HG02798 (cell line): ENCODE measurements around the gene CCNK.

Experiments
- ATAC-seq: cut with Tn5 transposase; IDR thresholded peaks from one replicate; pipeline ENCODE4 v1.9.1; 2021; ENCODE audit warnings: mild to moderate bottlenecking; ENCODE audit not compliant: unreplicated experiment, poor library complexity

The CCNK gene

GRCh38 chr14:99503848-99504453 lies 22.7 kb downstream of the CCNK start:
- ATAC-seq = no peak

- no peak for ATAC-seq
Measured at GRCh38 chr14:99505089-99505488, 23.9 kb downstream of the CCNK start.

- no peak for ATAC-seq
Measured at GRCh38 chr14:99506276-99506675, 25.1 kb downstream of the CCNK start.

GRCh38 chr14:99507860-99508640 lies 26.8 kb downstream of the CCNK start:
- no peak for ATAC-seq

GRCh38 chr14:99508896-99509629 lies 27.9 kb downstream of the CCNK start:
- ATAC-seq = no peak

- ATAC-seq = no peak
Measured at GRCh38 chr14:99509871-99510555, 28.8 kb downstream of the CCNK start.

- ATAC-seq = no peak
Measured at GRCh38 chr14:99510556-99511139, 29.4 kb downstream of the CCNK start.

GRCh38 chr14:99511421-99512109 lies 30.4 kb downstream of the CCNK start:
- no peak for ATAC-seq

GRCh38 chr14:99512110-99512449 lies 30.9 kb downstream of the CCNK start:
- ATAC-seq = no peak

- ATAC-seq = no peak
Measured at GRCh38 chr14:99512571-99513182, 31.5 kb downstream of the CCNK start.

- ATAC-seq = no peak
Measured at GRCh38 chr14:99513183-99513694, 32.0 kb downstream of the CCNK start.

- ATAC-seq = no peak
Measured at GRCh38 chr14:99513946-99514551, 32.8 kb downstream of the CCNK start.

- no peak for ATAC-seq
Measured at GRCh38 chr14:99514552-99515300, 33.5 kb downstream of the CCNK start.

- ATAC-seq = no peak
Measured at GRCh38 chr14:99515301-99516155, 34.3 kb downstream of the CCNK start.

- no peak for ATAC-seq
Measured at GRCh38 chr14:99516156-99516870, 35.1 kb downstream of the CCNK start.

GRCh38 chr14:99516871-99517642 lies 35.8 kb downstream of the CCNK start:
- ATAC-seq = no peak
